Activated CD4-positive, alpha-beta T cell treated with anti-CD3 and anti-CD28 coated beads, Interleukin-2, amount 50 U/mL, for 48 hours (primary cell): ENCODE measurements around the gene LRMDA.

ENCODE experiments used
- DNase-seq, 2 experiments: peaks; one replicate each; pipeline ENCODE4 v3.0.0-alpha.2; 2020

Gene LRMDA

GRCh38 chr10:76302481-76302880, 871.1 kb downstream of the LRMDA start:
- DNase-seq: no peak

- no peak for DNase-seq
Measured at GRCh38 chr10:76302961-76303630, 871.7 kb downstream of the LRMDA start.

- DNase-seq: peak; percentile 2 to 14
Measured at GRCh38 chr10:76303682-76304316, 872.4 kb downstream of the LRMDA start.

- no peak for DNase-seq
Measured at GRCh38 chr10:76305930-76306615, 874.6 kb downstream of the LRMDA start.

- DNase-seq: no peak
Measured at GRCh38 chr10:76306856-76307255, 875.4 kb downstream of the LRMDA start.

- no peak for DNase-seq
Measured at GRCh38 chr10:76309070-76309469, 877.6 kb downstream of the LRMDA start.

GRCh38 chr10:76309741-76310587, 878.5 kb downstream of the LRMDA start:
- DNase-seq: no peak

- no peak for DNase-seq
Measured at GRCh38 chr10:76310588-76311080, 879.2 kb downstream of the LRMDA start.

- peak in 1 of 2 experiments; percentile 3 for DNase-seq
Measured at GRCh38 chr10:76311752-76312636, 880.6 kb downstream of the LRMDA start.

GRCh38 chr10:76315240-76315639, 883.8 kb downstream of the LRMDA start:
- DNase-seq: no peak

GRCh38 chr10:76316234-76316633, 884.8 kb downstream of the LRMDA start:
- no peak for DNase-seq

- no peak for DNase-seq
Measured at GRCh38 chr10:76317078-76317477, 885.7 kb downstream of the LRMDA start.

- DNase-seq: no peak
Measured at GRCh38 chr10:76318211-76318610, 886.8 kb downstream of the LRMDA start.

GRCh38 chr10:76319661-76320060, 888.2 kb downstream of the LRMDA start:
- no peak for DNase-seq

GRCh38 chr10:76324283-76324682, 892.9 kb downstream of the LRMDA start:
- DNase-seq: no peak

GRCh38 chr10:76327441-76327840, 896.0 kb downstream of the LRMDA start:
- DNase-seq: no peak

GRCh38 chr10:76328348-76328747, 896.9 kb downstream of the LRMDA start:
- no peak for DNase-seq

- DNase-seq: no peak
Measured at GRCh38 chr10:76329891-76330575, 898.6 kb downstream of the LRMDA start.

- no peak for DNase-seq
Measured at GRCh38 chr10:76331742-76332141, 900.3 kb downstream of the LRMDA start.

GRCh38 chr10:76333326-76333725, 901.9 kb downstream of the LRMDA start:
- no peak for DNase-seq

- DNase-seq: no peak
Measured at GRCh38 chr10:76333796-76334195, 902.4 kb downstream of the LRMDA start.
